AG04450 (cell line): Measurements from ENCODE around the gene MRPL4. TPM values are rescaled to one million over a fixed set of nuclear protein-coding genes. Genes with fewer than 3 reads are reported as not detected.

Source experiments
- CTCF ChIA-PET: fragments of 300-600, 350-600 bp; formaldehyde crosslinking; extraction: SDS; loops from one replicate; lab custom pipeline; 2022; ENCODE audit warnings: antibody characterized with exemption, inconsistent platforms; lab: Charles Lee
- POLR2A ChIA-PET: fragments of 350-600 bp; formaldehyde crosslinking; extraction: SDS; loops from one replicate; lab custom pipeline; 2021; ENCODE audit warnings: antibody characterized with exemption, inconsistent platforms; lab: Yijun Ruan, JAX
- DNase-seq: peaks from one replicate; pipeline ENCODE4 v3.0.0-alpha.2; 2011; ENCODE audit warnings: low read depth, low spot score
- H3K27ac ChIP-seq: one replicate; pipeline ENCODE4 v1.5.1; 2012; ENCODE audit warnings: low read depth, low read length, control low read depth
- H3K27me3 ChIP-seq: one replicate; pipeline ENCODE4 v1.6.0; 2012; ENCODE audit warnings: low read length; ENCODE audit not compliant: control insufficient read depth, insufficient read depth
- H3K4me3 ChIP-seq: 2 replicates; pipeline ENCODE4 v1.5.1; 2011; ENCODE audit warnings: mild to moderate bottlenecking, low read depth, low read length, control low read depth
- H3K9me3 ChIP-seq: 2 replicates; pipeline ENCODE4 v1.5.1; 2012; ENCODE audit warnings: low read length; ENCODE audit not compliant: control insufficient read depth, insufficient read depth
- CTCF ChIP-seq: IDR thresholded peaks from 2 replicates; pipeline ENCODE4 v1.5.1; 2011; ENCODE audit warnings: low read depth, low read length, control low read depth, inconsistent platforms
- polyA plus RNA-seq: library from polyadenylated mRNA; depleted of rRNA; stranded (reverse); fragments of >200 nt; gene quantifications from 2 replicates; pipeline ENCODE4 v1.2.3, GENCODE V29; 2011

The MRPL4 gene
- polyA plus RNA-seq, 1 experiment, result 28.5 TPM

- Histone ChIP-seq H3K27me3 (no peaks in the 10 kb centered on the region), H3K27ac (no peak overlapping the region), H3K4me3 (no peak overlapping the region), H3K9me3 (peaks cover 15% of the 10 kb centered on the region)
- ChIA-PET POLR2A (no interaction called here), CTCF (interaction anchor here (0.6 to 1.5 kb wide), 2 partner anchors 26 to 61 kb away, joined by 5 read pairs; no protein-coding TSS in a partner anchor)
- DNase-seq, result no peak
- TF ChIP-seq CTCF, result no peak
Observed at GRCh38 chr19:10223488-10224213, 28.4 kb upstream of the MRPL4 start.

GRCh38 chr19:10224337-10224736, 27.7 kb upstream of the MRPL4 start:
- TF ChIP-seq CTCF, result no peak
- H3K27me3 ChIP-seq, result no peaks in the 10 kb centered on the region
- peaks cover 15% of the 10 kb centered on the region for H3K9me3 ChIP-seq
- H3K27ac ChIP-seq, result no peak overlapping the region
- ChIA-PET CTCF (no interaction called here), POLR2A (no interaction called here)
- no peak for DNase-seq
- H3K4me3 ChIP-seq, result no peak overlapping the region

GRCh38 chr19:10226021-10226375, 26.0 kb upstream of the MRPL4 start:
- Histone ChIP-seq H3K4me3 (no peak overlapping the region; the same call in 1 of the 2 replicates), H3K27ac (peak overlapping the region; percentile 97), H3K9me3 (peaks cover 21% of the 10 kb centered on the region), H3K27me3 (no peaks in the 10 kb centered on the region)
- DNase-seq, result no peak
- CTCF ChIA-PET, result interaction anchor here (0.7 to 4.4 kb wide), 4 partner anchors 10 to 30 kb away, joined by 3 to 28 read pairs (median 4); no protein-coding TSS in a partner anchor
- POLR2A ChIA-PET, result interaction anchor here (0.6 to 2.4 kb wide), 12 partner anchors 10 to 193 kb away, joined by 3 to 42 read pairs (median 4); partner anchors contain the start of gene DNMT1
- TF ChIP-seq CTCF, result no peak

GRCh38 chr19:10226376-10227025, 25.5 kb upstream of the MRPL4 start:
- H3K9me3 ChIP-seq, result peaks cover 21% of the 10 kb centered on the region
- CTCF ChIA-PET, result interaction anchor here (0.7 to 4.4 kb wide), 4 partner anchors 10 to 31 kb away, joined by 3 to 28 read pairs (median 4); no protein-coding TSS in a partner anchor
- no peaks in the 10 kb centered on the region for H3K27me3 ChIP-seq
- H3K27ac ChIP-seq, result peak overlapping the region; percentile 97
- peak overlapping the region; percentile 39 for H3K4me3 ChIP-seq
- TF ChIP-seq CTCF, result no peak
- POLR2A ChIA-PET, result interaction anchor here (0.6 to 2.4 kb wide), 12 partner anchors 10 to 192 kb away, joined by 3 to 42 read pairs (median 4); partner anchors contain the start of gene DNMT1
- DNase-seq, result peak; percentile 89
